GM18868 (cell line): ENCODE measurements around the gene STX3.
"Not testable (repeated sequence)": the region's sequence is repeated elsewhere in the genome, so short reads cannot be mapped to it uniquely, and the experiment has no call there.

Source experiments
- ATAC-seq: cut with Tn5 transposase; IDR thresholded peaks from one replicate; pipeline ENCODE4 v1.9.1; 2021; ENCODE audit warnings: mild to moderate bottlenecking, moderate library complexity; ENCODE audit not compliant: unreplicated experiment

STX3 gene

DNA sequence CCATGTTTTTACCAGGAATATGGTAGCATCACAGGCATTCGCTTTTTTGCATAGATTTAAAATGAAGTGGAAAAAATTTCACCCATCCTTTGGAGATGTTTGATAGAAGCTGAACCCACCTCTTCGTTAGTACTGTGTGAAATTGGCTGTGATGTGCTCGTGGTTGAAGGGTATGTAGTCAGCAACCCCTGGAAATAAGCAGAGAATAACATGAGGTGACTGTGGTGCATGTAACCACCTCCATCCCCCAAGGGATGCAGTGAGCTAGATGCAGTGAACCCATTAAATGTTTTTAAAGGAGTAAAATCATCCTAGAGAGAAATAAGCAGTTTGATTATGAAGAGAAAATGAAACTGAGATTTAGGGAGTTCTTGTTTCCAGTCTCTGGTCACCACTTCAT is 74.2 kb downstream of the STX3 start:
- ATAC-seq = no peak

DNA sequence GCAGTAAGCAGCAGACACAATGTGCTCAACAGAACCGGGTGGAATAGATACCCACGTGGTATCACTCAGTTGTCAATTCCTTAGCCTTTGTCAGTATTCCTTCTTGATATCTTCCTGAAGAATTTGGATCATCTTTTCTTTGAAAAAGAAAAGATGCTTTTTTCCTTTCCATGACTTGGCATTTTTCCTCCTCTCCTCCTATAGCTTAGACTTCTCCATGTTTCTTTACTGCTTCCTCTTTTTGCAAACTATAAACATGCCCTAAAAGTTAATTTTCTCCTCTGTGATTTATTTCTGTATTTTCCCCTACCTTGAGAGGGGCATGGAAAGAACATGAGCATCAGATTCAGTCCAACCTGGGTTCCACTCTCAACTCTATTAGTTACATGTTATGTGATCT is 78.4 kb downstream of the STX3 start:
- no peak for ATAC-seq

DNA sequence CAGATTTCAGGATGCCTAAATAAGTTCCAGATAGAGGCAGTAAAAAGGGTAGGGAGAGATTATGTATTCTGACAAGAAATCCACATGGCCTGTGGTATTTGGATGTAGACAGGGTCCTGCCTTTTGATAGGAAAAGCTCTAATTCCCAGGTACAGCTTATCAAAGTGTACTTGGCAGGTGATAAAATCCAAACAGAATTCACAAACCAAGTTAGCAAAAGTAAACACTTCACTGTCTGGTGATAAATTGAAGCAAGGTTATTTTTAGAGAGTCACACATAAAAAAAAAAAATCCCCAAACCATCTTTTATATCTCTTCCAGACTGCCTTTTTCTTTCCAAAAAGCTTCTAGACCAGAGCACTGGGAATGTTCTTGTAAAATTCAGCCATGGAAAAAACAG is 84.4 kb downstream of the STX3 start:
- ATAC-seq = no peak

DNA sequence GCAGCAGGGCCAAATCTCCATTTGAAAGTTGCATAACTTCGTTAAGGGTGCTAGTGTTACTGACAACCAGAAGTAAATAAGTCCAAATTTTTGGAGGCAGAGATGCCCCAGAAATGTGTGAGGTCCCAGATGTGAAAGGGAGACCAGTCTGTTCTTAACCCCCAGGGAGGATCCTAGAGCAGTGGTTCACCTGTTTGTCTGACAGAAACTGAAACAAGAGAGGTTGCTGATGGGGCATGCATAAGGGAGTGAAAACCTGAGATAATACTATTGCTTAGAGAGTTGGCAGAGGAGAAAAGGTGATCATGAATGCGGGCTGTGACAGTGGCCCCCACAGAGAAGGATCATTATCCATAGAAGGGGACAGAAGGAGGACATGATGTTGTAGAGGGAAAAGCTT is 86.3 kb downstream of the STX3 start:
- no peak for ATAC-seq

DNA sequence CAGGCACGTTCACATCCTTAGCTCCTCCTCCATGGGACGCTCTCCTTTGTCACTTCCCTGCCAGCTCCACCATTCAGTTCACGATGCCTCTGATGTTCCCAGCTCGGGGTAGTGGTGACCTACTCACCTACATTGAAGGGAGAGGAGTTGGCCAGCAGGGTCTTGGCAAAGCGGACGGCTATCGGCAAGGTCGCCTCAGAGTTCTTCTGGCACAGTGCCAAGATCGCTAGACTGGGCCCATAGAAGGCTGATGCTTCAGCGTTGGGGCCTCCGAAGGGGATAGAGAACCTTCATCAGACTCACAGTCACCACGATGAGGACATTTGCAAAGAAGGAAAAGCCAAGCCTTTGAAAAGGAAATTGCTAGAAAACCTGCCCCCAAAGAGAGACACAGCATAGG is 87.1 kb downstream of the STX3 start:
- ATAC-seq = no peak

DNA sequence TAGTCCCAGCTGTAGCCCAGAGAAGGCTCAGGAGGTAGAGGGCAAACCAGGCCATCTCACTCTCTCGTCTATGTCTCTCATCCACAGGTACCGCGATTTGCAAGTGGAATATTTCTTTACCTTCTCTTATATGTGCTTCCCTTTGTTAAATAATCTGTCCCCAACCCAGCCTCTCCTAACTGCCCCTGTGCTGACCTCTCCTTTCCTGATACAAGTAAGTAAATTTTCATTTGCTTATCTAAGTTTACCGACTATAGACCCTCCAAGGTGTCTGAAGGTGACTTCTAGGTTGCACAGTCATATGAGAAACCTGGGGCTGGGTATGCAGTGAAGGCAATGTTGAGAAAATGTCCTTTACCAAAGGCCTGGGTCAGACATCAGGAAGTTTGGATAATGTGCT is 90.2 kb downstream of the STX3 start, which contains the start of gene CBLIF:
TSS of gene CBLIF (minus strand) at position 101 of the 400 bp plus-strand sequence. CDS start at position 55, 46 bp downstream.
- ATAC-seq = no peak

DNA sequence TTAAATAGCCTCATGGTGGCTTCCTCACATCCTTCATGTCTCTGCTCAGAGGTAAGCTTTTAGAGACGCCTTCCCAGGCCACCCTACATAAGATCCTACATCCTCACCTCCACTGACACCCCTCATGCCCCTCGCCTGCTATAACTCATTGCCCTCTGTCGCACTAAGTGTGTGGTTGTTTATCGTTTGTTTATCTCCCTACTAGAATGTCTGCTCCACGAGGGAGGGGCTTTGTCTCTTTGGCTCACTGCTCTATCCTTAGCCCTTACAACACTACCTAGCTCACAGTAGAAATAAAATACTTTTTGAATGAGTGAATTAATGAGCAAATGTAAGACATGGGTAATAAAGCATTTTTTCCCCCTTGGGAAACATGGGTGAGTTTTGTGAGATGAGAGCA is 91.4 kb downstream of the STX3 start:
- no peak for ATAC-seq

DNA sequence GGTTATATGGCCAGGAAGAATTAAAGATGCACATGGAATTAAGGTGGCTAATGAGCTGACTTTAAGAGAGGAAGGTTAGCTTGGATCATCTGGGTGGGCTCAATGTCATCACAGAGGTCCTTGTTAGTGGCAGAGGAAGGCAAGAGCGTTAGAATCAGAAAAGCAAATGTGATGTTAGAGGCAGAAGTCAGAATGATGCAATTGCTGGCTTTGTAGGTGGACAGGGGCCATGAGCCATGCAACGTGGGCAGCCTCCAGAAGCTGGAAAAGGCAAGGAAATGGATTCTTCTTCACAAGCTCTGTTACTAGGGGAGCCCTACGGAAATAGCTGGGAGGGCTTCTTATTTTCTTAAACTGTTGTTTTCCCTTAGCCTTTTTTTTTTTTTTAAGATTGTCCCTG is 92.5 kb downstream of the STX3 start:
- ATAC-seq = no peak

DNA sequence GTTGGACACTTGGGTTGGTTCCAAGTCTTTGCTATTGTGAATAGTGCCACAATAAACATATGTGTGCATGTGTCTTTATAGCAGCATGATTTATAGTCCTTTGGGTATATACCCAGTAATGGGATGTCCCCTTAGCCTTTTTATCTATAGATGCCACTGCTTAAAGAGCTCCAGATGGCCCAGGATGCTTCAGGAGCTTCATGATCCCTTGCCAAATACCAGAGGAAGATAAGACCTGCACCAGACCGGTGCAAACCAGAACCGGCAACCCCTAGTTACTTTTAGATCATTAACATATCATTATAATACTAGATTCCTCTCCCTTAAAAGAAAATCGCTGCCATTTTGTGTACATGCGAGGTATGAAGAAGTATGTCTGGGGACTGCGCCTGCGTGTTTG is 93.3 kb downstream of the STX3 start:
- not testable (repeated sequence) for ATAC-seq

DNA sequence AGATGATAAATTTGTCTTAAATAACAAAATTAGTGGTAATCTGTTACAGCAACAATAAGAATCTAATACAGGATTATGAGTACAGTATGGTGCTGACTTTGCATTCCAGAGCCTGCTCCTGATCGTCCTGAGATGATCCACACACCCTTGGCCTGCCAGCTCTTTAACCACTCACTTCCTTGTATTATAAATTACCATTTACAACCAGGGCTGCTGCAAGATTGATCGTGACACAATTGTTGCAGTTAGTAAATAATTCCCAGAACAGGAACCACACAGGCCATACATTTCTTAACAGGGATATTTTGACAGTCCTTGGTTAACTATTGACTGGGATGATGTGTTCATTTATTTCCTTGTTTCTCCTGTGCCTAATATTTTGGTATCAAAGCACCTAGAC is 94.0 kb downstream of the STX3 start:
- no peak for ATAC-seq

DNA sequence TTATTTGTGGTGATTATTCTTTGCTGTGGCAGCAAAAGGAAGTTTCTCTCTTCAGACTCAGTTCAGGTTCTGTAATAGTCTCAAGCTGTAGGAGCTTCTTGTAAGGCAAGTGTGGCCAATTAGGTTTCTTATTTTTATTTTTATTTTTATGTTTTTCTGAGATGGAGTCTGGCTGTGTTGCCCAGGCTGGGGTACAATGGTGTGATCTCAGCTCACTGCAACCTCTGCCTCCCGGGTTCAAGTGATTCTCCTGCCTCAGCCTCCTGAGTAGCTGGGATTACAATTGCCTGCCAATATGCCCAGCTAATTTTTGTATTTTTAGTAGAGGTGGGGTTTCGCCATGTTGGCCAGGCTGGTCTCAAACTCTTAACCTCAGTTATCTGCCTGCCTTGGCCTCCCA is 94.4 kb downstream of the STX3 start:
- ATAC-seq = not testable (repeated sequence)

DNA sequence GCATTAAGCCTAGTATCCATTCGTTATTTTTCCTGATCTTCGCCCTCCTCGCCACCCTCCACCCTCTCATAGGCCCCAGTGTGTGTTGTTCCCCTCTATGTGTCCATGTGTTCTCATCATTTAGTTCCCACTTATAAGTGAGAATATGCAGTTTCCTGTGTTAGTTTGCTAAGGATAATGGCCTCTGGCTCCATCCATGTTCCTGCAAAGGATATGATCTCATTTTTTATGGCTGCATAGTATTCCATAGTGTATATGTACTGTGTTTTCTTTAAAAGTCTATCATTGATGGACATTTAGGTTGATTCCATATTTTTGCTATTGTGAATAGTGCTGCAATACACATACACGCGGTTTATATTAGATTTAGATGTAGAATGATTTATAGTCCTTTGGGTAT is 96.2 kb downstream of the STX3 start:
- ATAC-seq = not testable (repeated sequence)

DNA sequence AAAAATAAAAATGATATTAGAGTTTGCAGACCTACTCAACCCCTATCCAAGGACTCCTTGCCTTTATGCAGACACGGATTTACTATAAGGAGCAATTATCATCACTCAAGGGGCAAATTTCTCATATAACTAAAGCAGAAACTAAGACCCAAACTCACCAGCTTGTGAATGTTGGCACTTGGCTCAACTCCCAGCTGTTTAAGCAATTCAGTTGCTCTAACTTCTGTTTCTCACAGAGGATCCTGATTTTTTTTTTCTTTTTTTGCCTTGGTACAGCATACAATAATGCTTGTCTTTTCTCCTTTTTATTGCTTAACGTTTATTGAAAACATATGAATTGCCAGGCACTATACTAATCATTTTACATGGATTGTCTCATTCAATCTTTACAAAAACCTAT is 99.7 kb downstream of the STX3 start:
- ATAC-seq = no peak
